Lower leg skin (tissue), 4 donors: ENCODE results near the gene DCDC2. TPM values are rescaled to one million over a fixed set of nuclear protein-coding genes. Genes with fewer than 3 reads are reported as not detected.
"Not testable (repeated sequence)": the region's sequence is repeated elsewhere in the genome, so short reads cannot be mapped to it uniquely, and the experiment has no call there.

Experiments
- DNase-seq, 2 donors: peaks; one replicate each; pipeline ENCODE4 v3.0.0-alpha.2; 2019; ENCODE audit warnings: low spot score in 2 of 2
- H3K4me3 ChIP-seq: fragments of 200-600 bp; sonication (generic); 2 replicates; pipeline ENCODE4 v1.5.1; 2017; ENCODE audit warnings: mild to moderate bottlenecking, low read depth; ENCODE audit not compliant: poor library complexity, severe bottlenecking
- POLR2A ChIP-seq, 2 donors: fragments of 450-650 bp; IDR thresholded peaks; one replicate each; pipeline ENCODE4 v1.6.1; 2016 to 2017; ENCODE audit warnings: antibody characterized with exemption in 2 of 2, mild to moderate bottlenecking in 1 of 2, moderate library complexity in 1 of 2
- WGBS, 2 donors: methylation state at CpG; one replicate each; pipeline ENCODE4 v1.1.5; 2018; 5-methylcytosine and 5-hydroxymethylcytosine counted together
- intact Hi-C: fragments of 100-400 bp; cut with DNase I; formaldehyde crosslinking; loops from one replicate; pipeline ENCODE4 v1.15.0; 2023; ENCODE audit warnings: low total_unique reads
- total RNA-seq, 4 donors: library from RNA; depleted of rRNA; stranded (reverse); fragments of >200 nt; gene quantifications; one replicate each; pipeline ENCODE4 v1.1.0, GENCODE V29; 2016
- TF ChIP-seq, protein P1 (sequence below), 3 donors: fragments of 450-650 bp; IDR thresholded peaks; one replicate each; pipeline ENCODE4 v1.5.1; 2016; ENCODE audit warnings: antibody characterized with exemption in 3 of 3, mild to moderate bottlenecking in 3 of 3, moderate library complexity in 2 of 3

DCDC2 gene
- total RNA-seq, 4 donors from 2014 or later: 0.10 to 0.20 TPM; not detected in 2

GRCh38 chr6:24252280-24252679 lies 105.6 kb downstream of the DCDC2 start:
- no peak overlapping the region for H3K4me3 ChIP-seq
- TF ChIP-seq, protein P1, sequence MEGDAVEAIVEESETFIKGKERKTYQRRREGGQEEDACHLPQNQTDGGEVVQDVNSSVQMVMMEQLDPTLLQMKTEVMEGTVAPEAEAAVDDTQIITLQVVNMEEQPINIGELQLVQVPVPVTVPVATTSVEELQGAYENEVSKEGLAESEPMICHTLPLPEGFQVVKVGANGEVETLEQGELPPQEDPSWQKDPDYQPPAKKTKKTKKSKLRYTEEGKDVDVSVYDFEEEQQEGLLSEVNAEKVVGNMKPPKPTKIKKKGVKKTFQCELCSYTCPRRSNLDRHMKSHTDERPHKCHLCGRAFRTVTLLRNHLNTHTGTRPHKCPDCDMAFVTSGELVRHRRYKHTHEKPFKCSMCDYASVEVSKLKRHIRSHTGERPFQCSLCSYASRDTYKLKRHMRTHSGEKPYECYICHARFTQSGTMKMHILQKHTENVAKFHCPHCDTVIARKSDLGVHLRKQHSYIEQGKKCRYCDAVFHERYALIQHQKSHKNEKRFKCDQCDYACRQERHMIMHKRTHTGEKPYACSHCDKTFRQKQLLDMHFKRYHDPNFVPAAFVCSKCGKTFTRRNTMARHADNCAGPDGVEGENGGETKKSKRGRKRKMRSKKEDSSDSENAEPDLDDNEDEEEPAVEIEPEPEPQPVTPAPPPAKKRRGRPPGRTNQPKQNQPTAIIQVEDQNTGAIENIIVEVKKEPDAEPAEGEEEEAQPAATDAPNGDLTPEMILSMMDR (IDR thresholded peaks at IDR 0.05): no peak
- no peak for TF ChIP-seq POLR2A (IDR thresholded peaks at IDR 0.05)
- intact Hi-C loops: no loop called here
- no peak for DNase-seq
- WGBS, 2 donors: 22 to 36% methylated on average over 1 of the region's 1 CpG

DNA sequence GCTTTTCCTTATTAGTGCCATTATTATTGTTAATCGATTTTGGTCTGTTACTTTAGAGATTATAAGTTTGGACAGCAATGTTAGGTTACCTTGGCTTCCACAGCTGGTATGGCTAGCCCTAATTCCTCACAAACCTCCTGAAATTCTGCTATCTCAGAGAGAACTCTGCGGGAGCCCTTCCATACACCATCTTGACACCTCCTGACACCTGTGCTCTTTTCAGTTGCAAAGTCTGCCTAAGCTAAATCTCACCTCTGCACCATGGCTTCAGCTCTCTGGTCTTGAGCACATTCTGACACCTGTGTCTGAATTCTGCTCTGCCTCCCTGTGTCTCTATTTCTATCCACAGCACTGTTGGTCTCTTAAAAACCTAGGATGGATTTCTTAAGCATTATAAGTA lies 106.5 kb downstream of the DCDC2 start:
- 82 to 85% methylated on average over 2 of the region's 2 CpGs for WGBS, 2 donors
- intact Hi-C loops: no loop called here
- TF ChIP-seq, protein P1 (IDR thresholded peaks at IDR 0.05): no peak
- TF ChIP-seq POLR2A (IDR thresholded peaks at IDR 0.05): no peak

GRCh38 chr6:24249926-24250325 lies 107.9 kb downstream of the DCDC2 start:
- WGBS, 2 donors: 49 to 56% methylated on average over 4 of the region's 4 CpGs

More for the DNA sequence above, 106.5 kb downstream of the DCDC2 start:
- no peak overlapping the region for H3K4me3 ChIP-seq
- DNase-seq: no peak

DNA sequence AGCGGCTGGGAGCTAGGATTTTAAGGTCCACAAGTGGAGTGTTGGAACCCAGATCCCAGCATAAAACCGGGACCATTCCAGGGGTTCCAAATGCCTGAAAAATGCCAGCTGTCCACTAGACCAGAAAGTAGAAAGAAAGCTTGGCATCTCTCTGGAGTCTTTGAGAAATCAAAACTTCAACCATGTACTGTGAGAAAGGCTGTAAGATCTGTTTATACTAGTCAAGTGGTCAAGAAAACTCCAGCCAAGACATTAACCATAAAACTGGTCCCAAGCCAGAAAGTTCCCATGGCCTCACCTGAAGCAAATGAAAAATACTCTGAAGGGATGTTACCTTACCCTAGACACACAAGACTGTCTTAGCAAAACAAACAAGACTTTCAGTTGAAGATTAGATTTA lies 112.6 kb downstream of the DCDC2 start:
- TF ChIP-seq, protein P1 (IDR thresholded peaks at IDR 0.05): no peak
- no peak for TF ChIP-seq POLR2A (IDR thresholded peaks at IDR 0.05)
- intact Hi-C loops: no loop called here
- WGBS, 2 donors: 79 to 93% methylated on average over 2 of the region's 2 CpGs
- H3K4me3 ChIP-seq: no peak overlapping the region
- DNase-seq: no peak

More at GRCh38 chr6:24249926-24250325, 107.9 kb downstream of the DCDC2 start:
- H3K4me3 ChIP-seq: no peak overlapping the region
- DNase-seq: no peak
- no peak for TF ChIP-seq POLR2A (IDR thresholded peaks at IDR 0.05)
- TF ChIP-seq, protein P1 (IDR thresholded peaks at IDR 0.05): no peak
- intact Hi-C loops: no loop called here

GRCh38 chr6:24242924-24243323 lies 114.9 kb downstream of the DCDC2 start:
- TF ChIP-seq, protein P1 (IDR thresholded peaks at IDR 0.05): no peak
- TF ChIP-seq POLR2A (IDR thresholded peaks at IDR 0.05): no peak
- 67 to 75% methylated on average over 1 of the region's 1 CpG for whole genome bisulfite sequencing, 2 donors
- no peak overlapping the region for H3K4me3 ChIP-seq
- no peak for DNase-seq
- intact Hi-C loops: no loop called here

GRCh38 chr6:24241779-24242178 lies 116.1 kb downstream of the DCDC2 start:
- 69 to 79% methylated on average over 1 of the region's 1 CpG for WGBS, 2 donors
- DNase-seq, H3K4me3 ChIP-seq, intact Hi-C loops: not testable (repeated sequence)
